GM21737 (cell line): Measurements from ENCODE around the gene LDLRAP1.
"Not testable (repeated sequence)": the region's sequence is repeated elsewhere in the genome, so short reads cannot be mapped to it uniquely, and the experiment has no call there.

Experiments
- ATAC-seq: cut with Tn5 transposase; IDR thresholded peaks from one replicate; pipeline ENCODE4 v1.9.1; 2021; ENCODE audit warnings: mild to moderate bottlenecking, moderate library complexity; ENCODE audit not compliant: unreplicated experiment

LDLRAP1 gene

DNA sequence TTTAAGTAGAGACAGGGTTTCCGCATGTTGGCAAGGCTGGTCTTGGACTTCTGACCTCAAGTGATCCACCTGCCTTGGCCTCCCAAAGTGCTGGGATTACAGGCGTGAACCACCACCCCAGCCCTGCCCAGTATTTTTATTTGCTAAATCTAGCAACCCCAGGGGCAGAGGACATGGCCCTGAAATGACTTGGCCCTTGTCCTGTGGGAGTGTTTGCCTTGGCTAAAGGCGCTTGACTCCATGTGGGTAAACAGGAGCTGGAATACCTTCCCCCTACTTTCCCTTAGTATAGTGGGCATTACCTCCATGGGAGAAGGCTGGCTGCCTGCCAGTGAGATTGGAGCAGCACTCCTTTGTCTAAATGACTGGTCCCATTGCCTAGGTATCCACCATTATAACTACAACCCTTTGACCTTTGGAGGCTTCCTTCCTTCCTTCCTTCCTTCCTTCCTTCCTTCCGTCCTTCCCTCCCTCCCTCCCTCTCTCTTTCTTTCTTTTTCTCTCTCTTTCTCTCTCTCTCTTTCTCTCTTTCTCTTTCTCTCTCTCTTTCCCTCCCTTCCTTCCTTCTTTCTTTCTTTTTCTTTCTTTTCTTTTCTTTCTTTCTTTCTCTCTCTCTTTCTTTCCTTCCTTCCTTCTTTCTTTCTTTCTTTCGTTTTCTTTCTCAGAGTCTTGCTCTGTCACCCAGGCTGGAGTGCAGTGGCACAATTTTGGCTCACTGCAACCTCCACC is 57.7 kb downstream of the LDLRAP1 start:
- not testable (repeated sequence) for ATAC-seq

DNA sequence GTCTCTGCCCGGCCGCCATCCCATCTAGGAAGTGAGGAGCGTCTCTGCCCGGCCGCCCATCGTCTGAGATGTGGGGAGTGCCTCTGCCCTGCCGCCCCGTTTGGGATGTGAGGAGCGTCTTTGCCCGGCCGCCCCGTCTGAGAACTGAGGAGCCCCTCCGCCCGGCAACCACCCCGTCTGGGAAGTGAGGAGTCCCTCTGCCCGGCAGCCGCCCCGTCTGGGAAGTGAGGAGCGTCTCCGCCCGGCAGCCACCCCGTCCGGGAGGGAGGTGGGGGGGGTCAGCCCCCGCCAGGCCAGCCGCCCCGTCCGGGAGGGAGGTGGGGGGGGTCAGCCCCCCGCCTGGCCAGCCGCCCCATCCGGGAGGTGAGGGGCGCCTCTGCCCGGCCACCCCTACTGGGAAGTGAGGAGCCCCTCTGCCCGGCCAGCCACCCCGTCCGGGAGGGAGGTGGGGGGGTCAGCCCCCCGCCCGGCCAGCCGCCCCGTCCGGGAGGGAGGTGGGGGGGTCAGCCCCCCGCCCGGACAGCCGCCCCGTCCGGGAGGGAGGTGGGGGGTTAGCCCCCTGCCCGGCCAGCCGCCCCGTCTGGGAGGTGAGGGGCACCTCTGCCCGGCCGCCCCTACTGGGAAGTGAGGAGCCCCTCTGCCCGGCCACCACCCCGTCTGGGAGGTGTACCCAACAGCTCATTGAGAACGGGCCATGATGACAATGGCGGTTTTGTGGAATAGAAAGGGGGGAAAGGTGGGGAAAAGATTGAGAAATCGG is 60.6 kb downstream of the LDLRAP1 start:
- ATAC-seq: not testable (repeated sequence)

DNA sequence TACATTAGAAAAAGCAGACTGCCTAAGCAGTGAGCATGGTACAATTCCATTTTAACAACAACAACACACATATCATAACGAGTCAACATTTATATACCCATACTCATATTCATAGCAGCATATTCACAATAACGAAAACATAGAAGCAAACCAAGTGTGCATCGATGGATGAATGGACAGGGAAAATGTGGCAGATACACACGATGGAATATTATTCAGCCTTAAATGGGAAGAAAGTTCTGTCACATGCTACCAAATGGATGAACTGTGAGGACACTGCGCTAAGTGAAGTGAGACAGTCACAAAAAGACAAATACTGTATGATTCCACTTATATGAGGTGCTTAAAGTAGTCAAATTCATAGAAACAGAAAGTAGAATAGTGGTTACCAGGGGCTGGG is 63.7 kb downstream of the LDLRAP1 start:
- ATAC-seq: no peak

DNA sequence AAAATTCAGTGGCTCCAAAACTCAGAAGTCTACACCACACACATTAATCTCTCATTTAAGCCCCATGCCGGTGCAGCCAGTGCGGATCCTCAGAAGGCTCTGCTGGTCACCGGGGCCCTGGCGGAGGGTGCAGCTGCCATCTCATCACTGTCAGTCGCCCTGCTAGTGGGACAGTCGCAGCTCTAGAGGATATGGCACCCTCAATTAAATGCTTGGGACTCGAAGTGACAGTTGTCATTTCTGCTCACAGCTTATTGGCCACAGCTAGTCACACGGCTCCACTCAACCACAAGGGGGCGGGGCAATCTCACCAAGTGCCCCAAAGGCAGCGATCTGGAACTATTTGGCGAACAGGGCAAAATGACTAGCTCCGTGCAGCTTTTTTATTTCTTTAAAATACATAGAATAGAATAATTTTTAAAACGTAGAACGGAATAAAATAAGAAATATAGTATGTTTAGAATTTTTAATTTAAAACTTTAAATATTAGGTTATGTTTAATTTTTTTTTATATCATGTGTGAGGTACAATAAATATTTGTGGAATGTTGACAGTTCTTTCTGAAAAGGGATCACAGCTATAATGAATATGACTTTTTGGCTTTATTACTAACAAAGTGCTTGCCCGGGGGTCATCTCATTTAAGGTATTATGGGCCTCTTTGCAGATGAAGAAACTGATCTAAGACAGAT is 65.2 kb downstream of the LDLRAP1 start:
- peak; percentile 60 for ATAC-seq

DNA sequence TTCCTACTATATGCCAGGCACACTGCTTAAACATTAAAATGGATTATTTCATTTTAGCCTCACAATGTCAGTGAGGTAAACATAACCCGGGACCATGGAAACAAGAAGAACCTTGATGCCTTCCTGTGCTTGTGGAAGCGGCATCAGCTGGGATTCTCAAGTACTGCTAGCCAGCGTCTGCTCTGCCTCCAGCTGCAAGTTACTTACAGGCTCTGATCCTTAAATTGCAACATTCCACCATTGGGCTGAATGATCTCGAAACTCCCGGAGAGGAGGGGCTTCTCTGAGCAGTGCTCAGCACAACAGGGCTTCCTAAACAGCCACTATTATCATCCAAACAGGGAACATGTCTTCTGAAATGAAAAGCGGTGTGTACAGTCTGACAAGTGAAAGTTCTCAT is 66.5 kb downstream of the LDLRAP1 start:
- no peak for ATAC-seq

DNA sequence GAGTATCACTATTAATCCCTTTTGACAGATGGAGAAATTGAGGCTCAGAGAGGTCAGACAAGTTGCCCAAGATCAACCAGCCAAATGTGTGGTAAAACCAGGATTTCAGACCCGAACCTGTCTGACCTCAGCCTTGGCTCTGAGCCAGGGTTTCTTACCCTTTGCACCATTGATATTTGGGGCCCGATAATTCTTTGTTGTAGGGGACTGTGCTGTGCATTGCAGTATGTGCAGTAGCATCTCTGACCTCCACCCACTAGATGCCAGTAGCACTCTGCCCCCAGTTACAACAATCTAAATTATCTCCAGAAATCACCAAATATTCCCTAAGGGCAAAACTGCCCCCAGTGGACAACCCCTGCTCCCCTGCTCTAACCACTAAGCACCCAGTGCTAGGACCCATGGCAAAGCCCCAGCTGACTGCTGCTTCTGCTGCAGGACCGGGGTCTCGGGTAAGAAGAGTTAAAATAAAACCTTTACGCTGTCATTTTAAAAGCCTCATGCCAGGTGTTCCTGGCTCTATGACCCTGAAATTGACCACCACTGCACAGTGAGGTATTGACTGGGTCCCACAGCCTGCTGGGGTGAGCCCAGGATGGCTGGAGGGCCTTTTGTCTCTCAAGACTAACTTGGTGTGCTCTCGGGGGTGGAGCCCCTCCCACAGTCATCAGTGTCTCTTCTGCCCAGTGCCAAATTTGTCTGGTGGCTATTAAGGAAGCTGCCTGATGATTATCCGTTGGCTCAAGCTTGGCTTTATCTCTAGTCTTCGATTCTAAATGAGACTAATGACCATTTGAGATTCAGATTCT is 67.6 kb downstream of the LDLRAP1 start:
- ATAC-seq: no peak

DNA sequence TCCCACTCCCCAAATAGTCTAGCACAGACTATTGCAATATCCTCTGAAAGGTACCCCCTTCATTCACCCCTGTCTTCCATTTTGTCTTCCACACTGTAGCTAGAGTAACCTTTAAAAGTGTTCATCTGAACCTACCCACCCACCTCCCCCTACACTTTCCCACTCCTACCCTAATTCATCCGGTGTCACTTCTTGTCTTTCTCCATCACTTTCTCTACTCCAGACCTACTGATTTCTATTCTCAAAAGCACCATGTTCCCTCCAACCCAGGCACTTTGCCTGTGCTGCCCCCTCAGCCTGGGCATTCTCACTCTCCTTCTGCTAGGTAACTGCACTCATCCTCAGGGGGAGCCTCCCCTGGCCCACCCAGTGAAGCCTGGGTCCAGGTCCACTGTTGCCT is 68.4 kb downstream of the LDLRAP1 start:
- no peak for ATAC-seq

DNA sequence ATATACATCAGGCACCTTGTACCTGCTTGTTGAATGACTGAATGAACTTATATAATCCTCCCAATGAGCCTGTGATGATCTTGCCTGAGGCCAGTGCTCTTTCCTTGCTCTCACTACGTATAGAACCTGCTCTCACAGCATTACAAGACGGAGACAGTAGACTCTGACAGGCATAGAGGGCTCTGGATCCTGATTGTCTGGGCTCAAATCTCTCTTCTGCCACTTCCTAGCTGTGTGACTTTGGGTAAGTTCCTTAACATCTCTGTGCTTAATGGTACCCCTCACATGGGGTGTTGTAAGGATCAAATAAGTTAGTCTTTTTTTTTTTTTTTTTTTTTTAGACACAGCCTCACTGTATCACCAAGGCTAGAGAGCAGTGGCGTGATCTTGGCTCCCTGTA is 69.0 kb downstream of the LDLRAP1 start:
- no peak for ATAC-seq

DNA sequence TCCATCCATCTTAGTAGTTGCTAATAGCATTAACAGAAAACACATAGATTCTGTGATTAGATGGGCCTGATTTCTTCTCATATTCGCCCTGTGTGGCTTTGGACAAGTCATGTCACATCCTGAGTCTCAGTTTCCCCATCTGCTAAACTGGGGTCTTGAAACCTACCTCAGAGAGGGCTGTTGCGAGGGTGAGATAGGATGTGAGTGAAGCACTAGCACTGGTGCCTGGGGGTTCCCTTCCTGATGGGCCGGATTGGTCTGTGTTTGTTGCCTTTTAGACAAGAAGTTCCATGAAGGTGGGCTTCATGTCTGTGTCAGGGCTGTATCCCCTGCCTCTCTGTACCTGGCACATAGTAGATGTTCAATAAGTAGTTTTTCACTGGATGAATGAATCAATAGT is 69.7 kb downstream of the LDLRAP1 start:
- no peak for ATAC-seq

DNA sequence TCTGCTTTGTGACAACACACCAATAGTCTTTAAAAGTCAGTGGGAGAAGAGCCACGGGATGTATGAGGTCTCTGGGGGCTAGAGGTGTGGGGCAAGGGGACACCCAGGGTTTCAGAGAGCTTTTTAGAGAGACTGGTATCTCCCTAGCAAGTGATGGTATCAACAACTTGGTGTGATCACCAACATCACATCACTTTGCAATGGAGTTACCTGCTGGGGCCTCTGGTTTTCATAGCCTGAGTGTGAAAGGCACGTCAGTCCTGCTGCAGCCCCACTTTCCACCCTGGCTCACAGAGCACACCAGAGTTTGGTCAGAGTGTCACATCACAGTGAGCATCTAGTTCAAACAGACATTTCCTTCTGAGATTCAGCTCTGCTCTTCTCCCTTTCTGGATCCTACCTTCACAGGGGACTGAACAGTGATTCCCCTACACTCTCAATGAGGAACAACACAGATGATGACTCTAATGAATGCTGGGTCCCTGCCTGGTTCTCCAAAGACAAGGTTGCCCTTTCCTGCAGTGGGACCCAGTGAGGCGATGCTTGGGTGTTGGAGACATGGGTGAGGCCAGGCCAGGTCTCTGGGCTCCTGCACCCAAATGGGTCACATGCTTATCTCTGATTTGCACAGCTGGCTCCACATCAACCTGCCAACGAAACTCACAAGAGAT is 71.2 kb downstream of the LDLRAP1 start:
- ATAC-seq: no peak

DNA sequence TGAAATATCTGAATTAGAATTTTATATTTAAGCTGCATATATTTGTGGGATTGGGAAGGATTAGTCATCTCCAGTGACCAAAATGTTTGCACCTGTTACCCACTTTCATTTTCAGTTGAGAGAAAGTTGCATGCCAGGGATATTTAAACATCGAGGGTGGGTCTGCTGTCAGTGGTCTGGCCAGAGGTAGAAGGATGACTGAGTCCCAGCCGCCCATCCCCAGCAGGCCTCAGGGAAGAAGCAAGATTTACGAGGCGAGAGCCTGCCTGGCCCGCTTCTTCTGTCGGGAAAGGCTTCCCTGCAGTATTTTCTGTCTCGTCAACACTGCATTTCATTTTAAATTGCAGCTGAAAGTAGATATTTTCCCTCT is 71.8 kb downstream of the LDLRAP1 start:
- no peak for ATAC-seq

DNA sequence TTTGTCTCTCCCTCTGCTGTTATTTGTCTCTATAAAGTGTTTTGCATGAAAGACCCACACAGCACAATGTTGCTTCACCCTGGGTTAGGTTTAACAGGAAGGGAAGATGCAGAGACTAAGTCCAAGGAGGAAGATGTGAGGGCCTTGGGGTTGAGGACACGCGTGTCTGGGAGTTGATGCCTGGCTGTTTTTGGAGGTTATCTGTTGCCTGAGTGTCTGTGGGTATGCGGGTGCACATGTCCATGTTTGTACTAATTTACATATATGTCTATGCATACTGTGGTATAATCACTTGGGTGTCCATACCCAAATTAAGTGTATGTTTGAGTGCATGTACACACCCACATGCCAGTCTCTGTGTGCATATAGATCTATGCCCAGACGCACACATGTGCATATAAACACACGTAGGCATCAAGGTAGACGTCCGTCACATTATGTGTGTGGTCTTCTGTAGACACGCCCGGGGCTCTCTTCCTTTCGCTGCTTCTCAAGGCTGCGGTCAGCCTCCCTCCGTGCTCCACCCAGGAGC is 72.2 kb downstream of the LDLRAP1 start:
- ATAC-seq: peak; percentile 1

DNA sequence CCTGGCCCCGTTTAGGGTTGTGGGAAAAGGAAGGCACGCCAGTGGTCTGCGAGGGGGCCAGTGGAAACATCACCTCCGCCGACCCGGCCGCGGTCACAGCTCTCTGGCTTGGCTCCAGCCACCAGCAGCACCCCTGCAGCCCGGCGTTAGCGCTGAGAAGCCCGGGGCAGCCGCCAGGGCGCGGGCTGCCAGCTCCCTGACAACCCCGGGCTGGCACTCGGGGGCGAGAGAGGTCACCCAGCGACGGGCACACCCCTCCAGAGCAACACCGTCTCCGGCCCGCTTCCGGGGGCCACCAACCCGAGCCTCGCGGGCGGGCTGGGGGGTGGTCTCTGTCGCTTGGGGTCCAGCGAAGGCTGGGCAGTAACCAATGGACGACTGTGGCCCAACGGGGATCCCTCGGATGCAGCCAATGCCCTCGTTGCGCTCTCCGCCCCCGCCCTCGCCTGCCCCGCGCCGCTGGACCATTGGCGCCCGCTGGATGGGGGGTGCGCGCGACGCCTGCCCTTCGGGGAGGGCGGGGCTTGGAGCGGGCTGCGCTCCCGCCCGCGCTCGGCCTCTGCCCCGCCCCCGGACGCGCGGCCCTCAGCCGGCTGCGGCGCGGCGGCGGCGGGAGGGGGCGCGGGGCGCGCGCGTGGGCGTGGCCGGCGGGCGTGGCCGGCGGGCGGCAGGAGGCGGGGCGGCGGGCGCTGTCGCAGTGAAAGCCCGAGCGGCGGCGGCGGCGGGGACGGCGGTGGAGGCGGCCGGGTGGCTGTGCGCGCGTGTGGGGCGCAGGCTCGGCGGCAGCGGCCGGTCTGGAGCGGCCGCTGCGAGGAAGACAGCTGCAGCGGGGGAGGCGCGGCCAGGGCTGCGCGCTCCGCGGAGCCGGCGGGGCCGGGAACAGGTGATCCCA is 72.9 kb downstream of the LDLRAP1 start, which contains the start of gene MAN1C1:
TSS of gene MAN1C1 (plus strand) at position 697 of the 892 bp plus-strand sequence. CDS start 1,007 bp downstream, outside the sequence.
- peak; percentile 48 for ATAC-seq

DNA sequence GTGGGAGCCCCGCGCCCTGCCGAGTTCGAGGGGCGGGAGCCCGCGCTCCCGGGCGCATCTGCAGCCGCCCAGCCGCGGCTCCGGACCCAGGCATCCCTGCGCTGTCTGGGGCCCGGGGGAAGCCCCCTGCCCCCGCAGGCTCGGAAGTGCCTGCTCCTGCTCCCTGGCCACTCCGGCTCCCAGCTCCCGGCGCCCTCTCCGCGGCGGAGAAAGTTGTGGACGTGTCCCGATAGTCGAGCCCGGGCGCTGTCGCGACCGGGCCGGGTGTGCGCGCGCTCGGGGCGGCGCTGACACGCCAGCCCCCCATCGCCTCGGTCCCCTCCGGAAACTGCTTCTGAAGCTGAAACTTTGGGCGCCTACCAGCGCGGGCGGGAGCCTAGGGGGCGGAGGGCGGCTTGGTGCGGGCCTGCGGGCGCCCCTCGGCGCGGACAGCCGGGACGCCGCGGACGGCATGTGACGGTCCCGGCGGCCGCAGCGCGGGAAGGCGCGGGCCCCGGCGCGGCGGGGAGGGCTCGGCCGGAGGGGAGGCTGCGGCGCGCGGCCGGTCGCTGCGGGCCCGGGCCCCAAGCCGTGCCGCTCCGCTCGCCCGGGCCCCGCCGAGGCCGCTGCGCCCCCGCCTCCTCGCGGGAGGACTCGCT is 73.7 kb downstream of the LDLRAP1 start:
- ATAC-seq: peak; percentile 7

DNA sequence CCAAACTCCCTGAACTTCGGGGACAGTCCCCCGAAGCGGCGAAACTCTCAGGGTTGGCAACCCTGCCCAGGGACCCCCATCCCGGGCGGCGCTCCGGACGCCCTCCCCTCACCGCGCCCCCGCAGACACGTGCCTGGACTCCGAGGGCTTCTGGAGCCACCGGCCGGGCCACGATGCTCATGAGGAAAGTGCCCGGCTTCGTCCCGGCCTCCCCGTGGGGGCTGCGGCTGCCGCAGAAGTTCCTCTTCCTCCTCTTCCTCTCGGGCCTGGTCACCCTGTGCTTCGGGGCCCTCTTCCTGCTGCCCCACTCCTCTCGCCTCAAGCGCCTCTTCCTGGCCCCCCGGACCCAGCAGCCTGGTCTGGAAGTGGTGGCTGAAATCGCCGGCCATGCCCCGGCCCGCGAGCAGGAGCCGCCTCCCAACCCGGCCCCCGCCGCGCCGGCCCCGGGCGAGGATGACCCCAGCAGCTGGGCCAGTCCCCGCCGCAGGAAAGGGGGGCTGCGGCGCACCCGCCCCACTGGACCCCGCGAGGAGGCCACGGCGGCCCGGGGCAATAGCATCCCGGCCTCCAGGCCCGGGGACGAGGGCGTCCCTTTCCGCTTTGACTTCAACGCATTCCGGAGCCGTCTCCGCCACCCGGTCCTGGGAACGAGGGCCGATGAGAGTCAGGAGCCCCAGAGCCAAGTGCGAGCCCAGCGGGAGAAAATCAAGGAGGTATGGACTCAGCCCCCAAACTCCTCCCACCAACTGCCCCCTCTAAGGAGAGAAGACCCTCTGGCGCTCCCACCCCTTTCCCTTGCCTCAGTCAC is 74.4 kb downstream of the LDLRAP1 start:
- no peak for ATAC-seq

DNA sequence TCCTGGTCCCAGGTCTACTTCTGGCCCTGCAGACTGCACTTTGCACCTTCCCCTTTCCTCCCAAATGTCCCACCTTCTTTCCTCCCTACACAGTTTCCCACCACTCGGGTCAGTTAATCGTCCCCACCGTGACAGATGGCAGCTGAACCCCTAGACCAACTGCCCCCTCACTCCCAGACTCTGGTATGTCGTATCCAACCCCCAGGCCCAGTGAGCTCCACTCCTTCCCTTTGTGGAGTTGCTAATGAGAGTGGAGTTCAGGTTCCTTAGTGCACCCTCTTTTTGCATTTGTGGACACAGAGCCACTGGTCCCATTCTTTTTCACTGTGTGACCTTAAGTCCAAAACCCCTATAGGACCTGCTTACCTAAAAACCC is 75.0 kb downstream of the LDLRAP1 start:
- ATAC-seq: no peak
